ENCODE data around the gene C13orf46. TPM values are rescaled to one million over a fixed set of nuclear protein-coding genes. Genes with fewer than 3 reads are reported as not detected.
A peak's percentile ranks its signal among the peaks of the same experiment; 100 is the strongest.

Gene C13orf46
- total RNA-seq, 3 donors from 2014 or later = 1.1 to 1.5 (median 1.4) TPM

DNA sequence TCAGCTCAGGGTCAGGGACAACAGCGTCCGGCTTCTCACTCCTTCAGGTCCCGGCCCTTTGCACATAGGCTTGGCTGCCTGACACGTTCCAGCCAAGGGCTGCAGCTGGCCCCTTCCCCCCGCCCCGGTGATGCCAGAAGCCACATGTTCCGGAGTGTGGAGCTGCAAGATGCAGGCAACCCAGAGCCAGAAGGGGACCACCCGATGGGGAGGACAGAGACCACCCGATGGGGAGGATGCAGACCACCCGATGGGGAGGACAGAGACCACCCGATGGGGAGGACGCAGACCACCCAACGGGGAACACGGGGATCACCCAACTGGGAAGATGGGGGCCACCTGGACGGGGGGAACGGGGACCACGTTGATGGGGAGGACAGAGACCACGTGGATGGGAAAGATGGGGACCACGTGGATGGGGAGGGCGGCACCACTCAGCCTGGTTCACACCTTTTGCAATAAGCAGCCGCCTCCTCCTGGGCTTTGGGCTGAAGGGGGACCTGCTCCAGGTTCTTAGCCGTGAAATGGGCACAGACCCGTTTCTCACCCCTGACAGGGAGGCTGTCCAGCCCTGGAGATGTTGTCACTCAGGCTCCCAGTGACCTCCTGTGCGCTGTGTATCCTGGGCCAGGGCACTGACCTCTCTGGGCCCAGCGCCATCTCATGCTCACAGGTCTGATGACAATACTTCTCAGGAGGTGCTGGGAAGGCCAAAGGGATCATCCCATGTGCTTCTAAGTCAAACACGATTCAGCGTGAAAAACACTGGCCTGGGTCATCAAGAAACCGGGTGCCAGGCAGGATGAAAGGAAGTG, 34.5 kb downstream of the C13orf46 start:
- no peak for ATAC-seq
- Mint-ChIP-seq H3K4me3 (no peak overlapping the region), H3K4me1 (ENCODE audit: low read depth) (no peaks in the 10 kb centered on the region), H3K9me3 (no peaks in the 10 kb centered on the region), H3K27me3 (ENCODE audit: low read depth) (no peaks in the 10 kb centered on the region), H3K36me3 (ENCODE audit: insufficient read depth) (no peaks in the 10 kb centered on the region)
- DNase-seq = no peak

DNA sequence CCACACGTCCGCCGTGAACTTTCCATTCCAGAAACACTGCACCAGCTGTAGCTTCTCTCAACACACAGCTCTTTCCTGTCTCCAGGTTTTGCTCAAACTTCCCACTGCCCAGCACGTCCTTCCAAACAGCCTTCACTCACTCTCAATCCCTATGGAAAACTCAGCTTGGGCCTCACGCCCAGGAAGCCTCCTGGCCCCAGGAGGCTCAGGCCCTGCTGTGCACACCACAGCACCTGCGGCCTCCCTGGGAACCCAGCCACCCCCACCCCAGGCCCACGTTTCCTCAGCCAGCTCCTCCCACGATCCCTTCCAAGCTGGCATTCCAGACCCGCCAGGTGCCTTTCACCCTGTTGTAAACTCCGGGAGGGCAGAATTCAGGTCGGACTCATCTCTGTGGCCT, 35.2 kb downstream of the C13orf46 start:
- no peaks in the 10 kb centered on the region for H3K9me3 Mint-ChIP-seq
- DNase-seq (no peak), ATAC-seq (no peak)
- peaks cover 2% of the 10 kb centered on the region for H3K27me3 Mint-ChIP-seq (ENCODE audit: low read depth)
- no peaks in the 10 kb centered on the region for H3K4me1 Mint-ChIP-seq (ENCODE audit: low read depth)
- no peaks in the 10 kb centered on the region for H3K36me3 Mint-ChIP-seq (ENCODE audit: insufficient read depth)
- no peak overlapping the region for H3K4me3 Mint-ChIP-seq

DNA sequence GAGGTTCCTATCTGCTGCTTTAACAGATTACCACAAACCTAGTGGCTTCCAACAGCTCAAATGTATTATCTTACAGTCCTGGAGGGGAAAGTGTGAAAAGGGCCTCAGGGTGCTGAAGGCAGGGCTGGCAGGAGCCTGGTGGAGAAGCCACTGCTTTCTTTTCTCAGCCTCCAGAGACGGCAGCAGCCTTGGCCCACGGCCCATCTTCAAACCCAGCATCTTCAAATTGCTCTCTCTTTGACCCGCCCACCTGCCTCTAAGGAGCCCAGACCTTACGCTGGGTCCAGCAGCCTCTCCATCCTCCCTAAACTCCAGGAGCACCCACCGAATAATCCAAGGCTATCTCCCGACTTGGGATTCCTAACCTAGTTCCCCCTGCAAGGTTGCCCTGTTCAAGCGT, 35.6 kb downstream of the C13orf46 start:
- Mint-ChIP-seq H3K9me3 (no peaks in the 10 kb centered on the region), H3K27me3 (ENCODE audit: low read depth) (peaks cover 2% of the 10 kb centered on the region), H3K4me3 (no peak overlapping the region), H3K4me1 (ENCODE audit: low read depth) (no peaks in the 10 kb centered on the region), H3K36me3 (ENCODE audit: insufficient read depth) (no peaks in the 10 kb centered on the region)
- no peak for DNase-seq
- ATAC-seq = no peak

DNA sequence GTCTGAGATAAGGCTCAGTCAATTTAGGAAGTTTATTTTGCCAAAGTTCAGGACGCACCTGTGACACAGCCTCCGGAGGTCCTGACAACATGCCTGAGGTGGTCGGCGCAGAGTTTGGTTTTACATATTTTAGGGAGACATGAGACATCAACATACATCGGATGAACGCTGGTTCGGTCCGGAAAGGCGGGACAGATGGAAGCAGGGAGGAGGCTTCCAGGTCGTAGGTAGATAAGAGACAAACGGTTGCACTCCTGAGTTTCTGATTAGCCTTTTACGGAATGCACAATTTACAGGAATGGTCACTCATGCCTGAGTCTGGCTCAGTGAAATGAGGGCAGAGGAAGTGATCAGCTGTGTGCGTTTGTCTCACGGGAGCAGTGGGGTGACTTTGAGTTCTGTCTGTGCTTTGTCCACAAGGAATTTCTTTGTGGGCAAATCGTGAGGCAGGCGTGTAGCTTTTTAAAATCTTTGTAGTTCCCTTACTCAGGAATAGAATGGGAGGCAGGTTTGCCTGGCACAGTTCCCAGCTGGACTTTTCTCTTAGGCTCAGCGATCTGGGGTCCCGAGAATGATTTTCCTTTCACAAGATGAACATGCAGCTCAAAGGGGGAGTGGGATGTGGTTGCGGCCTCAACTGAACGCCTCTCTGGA, 36.2 kb downstream of the C13orf46 start:
- no peaks in the 10 kb centered on the region for H3K9me3 Mint-ChIP-seq
- H3K4me1 Mint-ChIP-seq (ENCODE audit: low read depth) = no peaks in the 10 kb centered on the region
- H3K4me3 Mint-ChIP-seq = no peak overlapping the region
- H3K27me3 Mint-ChIP-seq (ENCODE audit: low read depth) = peaks cover 2% of the 10 kb centered on the region
- no peaks in the 10 kb centered on the region for H3K36me3 Mint-ChIP-seq (ENCODE audit: insufficient read depth)
- no peak for DNase-seq
- ATAC-seq = no peak

DNA sequence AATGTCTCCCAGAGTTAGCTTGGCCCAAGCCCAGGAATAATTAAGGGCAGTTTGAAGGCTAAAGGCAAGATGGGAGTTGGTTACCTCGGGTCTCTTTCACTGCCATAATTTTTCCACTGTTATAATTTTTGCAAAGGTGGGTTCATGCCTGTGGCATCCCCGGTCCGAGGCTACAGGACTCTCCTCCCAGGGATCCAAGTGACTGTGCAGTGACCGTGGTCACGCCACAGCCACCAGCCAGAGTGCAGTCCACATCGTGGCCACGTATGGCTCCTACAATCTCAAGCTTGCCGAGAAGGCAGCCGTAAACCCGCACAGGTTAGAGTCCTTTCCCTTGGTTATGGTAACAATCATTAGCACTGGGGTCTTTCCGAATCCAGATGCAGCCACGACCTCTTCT, 36.8 kb downstream of the C13orf46 start:
- Mint-ChIP-seq H3K4me3 (no peak overlapping the region), H3K36me3 (ENCODE audit: insufficient read depth) (no peaks in the 10 kb centered on the region), H3K27me3 (ENCODE audit: low read depth) (peaks cover 2% of the 10 kb centered on the region), H3K4me1 (ENCODE audit: low read depth) (peaks cover 3% of the 10 kb centered on the region), H3K9me3 (no peaks in the 10 kb centered on the region)
- DNase-seq (no peak), ATAC-seq (no peak)

DNA sequence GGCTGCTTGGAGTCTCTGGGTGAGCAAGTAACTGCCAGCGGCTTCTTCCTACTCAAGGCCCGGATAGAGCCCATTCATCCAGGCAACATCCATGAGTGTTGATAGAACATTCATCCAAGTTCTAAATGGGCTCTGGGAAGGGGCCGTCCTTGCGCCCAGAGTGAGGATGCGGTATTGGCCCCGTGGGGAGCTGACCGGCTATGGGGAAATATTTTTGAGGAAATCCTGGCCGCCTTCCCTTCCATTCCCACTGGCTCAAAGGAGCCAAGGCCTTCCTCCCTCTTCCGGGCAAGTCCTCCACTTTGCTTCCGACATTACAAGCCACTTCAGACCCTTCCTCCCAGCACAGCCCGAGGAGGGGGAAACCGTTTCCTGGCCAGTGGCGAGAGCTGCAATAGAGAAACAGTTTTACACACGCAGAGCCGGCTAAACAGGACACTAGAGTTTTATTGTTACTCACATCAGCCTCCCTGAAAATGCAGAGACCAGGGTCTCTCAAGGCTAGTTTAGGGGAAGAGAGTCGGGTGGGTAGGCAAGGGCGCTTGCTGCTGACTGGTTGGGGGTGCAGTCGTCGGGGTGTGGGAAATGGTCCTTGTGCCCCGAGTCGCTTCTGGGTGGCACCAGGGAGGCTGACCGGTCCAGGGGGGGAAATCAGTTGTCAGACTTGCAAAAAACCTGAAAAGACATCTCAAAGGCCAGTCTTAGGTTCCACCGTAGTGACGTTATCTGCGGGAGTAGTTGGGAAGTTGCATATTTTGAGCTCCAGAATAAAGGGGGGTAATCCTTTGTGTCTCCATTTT, 37.5 kb downstream of the C13orf46 start:
- Mint-ChIP-seq H3K27me3 (ENCODE audit: low read depth) (peaks cover 2% of the 10 kb centered on the region), H3K36me3 (ENCODE audit: insufficient read depth) (no peaks in the 10 kb centered on the region), H3K4me1 (ENCODE audit: low read depth) (peaks cover 9% of the 10 kb centered on the region), H3K9me3 (no peaks in the 10 kb centered on the region), H3K4me3 (no peak overlapping the region)
- ATAC-seq (no peak), DNase-seq (no peak)

DNA sequence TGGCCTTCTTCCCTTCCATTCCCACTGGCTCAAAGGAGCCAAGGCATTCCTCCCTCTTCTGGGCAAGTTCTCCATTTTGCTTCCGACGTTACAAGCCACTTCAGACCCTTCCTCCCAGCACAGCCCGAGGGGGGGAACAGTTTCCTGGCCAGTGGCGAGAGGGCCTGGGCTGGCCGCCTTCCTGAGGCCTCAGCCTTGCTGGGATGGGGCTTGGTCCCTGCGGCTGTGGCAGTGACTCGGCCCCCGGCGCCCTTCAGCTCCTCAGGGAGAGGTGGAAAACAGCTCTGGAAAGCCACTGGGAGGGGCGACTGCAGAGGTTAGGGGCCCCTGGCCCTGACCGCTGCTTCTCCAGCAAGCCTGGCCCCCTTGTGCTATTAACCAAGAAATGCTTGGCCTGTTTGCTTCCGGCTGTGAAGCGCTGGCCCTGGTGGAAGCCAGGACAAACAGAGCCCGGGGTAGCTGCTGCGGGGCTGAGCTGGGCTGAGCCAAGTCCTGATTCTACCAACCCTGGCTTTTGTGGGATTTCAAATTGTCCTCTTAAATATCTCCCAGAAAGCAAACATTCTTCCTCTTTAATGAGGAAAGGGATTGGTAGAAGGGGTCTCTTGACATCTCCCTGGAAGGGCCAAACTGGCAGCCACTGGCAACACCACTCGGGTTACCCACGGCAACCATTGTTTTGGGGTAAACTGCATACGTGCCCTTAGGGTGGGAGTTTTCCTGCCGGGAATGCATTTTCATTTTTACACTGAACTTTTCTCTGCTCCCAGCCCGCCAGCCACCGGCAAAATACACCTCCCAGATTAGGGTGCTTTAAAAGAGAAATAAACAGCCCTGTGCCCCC, 38.7 kb downstream of the C13orf46 start:
- Mint-ChIP-seq H3K27me3 (ENCODE audit: low read depth) (peaks cover 2% of the 10 kb centered on the region), H3K4me1 (ENCODE audit: low read depth) (peaks cover 15% of the 10 kb centered on the region), H3K9me3 (no peaks in the 10 kb centered on the region), H3K36me3 (ENCODE audit: insufficient read depth) (no peaks in the 10 kb centered on the region), H3K4me3 (no peak overlapping the region)
- DNase-seq (no peak), ATAC-seq (no peak)

DNA sequence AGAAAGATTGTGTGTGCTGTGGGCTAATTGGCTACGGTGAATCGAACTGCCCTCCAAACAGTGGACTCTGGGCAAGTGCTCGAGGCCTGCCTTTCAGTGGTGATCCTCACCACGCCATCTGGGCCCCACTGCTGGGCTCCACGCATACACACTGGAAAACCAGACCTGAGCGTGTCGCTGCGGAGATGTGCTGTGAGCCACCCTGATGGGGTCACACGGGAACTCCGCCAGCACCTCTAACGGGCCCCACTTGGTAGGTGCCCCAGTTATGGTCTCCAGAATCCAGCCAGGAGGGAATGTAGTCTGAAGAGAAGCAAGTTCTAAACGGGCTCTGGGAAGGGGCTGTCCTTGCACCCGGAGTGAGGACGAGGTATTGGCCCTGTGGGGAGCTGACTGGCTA, 39.3 kb downstream of the C13orf46 start:
- Mint-ChIP-seq H3K36me3 (ENCODE audit: insufficient read depth) (no peaks in the 10 kb centered on the region), H3K9me3 (no peaks in the 10 kb centered on the region), H3K4me3 (no peak overlapping the region), H3K4me1 (ENCODE audit: low read depth) (peaks cover 15% of the 10 kb centered on the region), H3K27me3 (ENCODE audit: low read depth) (peaks cover 6% of the 10 kb centered on the region)
- ATAC-seq = no peak
- no peak for DNase-seq

DNA sequence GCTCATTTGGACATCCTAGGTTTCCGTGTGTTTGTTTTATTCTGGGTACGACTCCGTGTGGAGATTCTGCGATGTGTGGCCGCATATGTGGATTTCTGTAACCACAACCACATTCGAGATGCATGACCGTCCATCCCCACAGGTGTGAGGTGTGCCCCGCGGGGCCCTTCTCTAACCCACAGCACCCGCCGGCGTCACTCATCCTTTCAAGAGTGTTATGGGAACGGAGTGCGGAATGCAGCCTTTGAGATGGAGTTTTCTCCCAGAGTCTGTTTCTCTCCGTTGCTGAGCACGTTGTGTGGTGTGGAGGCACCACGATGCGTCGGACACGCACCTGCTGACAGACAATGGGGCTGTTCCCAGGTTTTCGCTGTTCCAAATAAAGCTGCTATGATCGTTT, 40.0 kb downstream of the C13orf46 start:
- Mint-ChIP-seq H3K4me3 (no peak overlapping the region), H3K27me3 (ENCODE audit: low read depth) (peaks cover 6% of the 10 kb centered on the region), H3K9me3 (no peaks in the 10 kb centered on the region), H3K4me1 (ENCODE audit: low read depth) (peaks cover 15% of the 10 kb centered on the region), H3K36me3 (ENCODE audit: insufficient read depth) (no peaks in the 10 kb centered on the region)
- DNase-seq (no peak), ATAC-seq (no peak)

DNA sequence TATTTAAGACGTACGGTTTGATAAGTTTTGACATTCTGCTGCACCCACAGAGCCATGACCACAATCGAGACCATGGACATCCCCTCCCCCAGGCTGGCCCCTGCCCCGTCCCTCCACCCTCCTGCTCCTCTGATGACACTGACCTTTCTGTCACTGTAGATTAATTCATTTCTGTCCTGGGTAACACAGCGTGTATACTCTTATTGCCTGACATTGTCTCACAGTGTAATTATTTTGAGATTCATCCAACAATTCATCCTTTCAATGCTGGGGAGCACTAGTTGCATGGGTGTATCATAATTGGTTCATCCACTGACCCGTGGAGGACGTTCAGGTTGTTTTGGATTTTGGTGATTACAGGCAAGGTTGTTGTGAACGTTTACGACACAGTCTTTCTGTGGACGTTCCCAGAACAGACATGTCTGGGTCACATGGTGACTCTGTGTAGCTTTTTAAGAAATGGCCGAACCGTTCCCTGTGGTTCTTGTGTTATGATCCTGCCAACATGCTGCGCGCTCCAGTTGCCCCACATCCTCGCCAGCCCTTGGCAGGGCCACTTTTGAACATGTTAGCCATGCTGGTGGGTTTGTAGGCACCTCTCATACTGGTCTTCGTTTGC, 41.9 kb downstream of the C13orf46 start:
- ATAC-seq (no peak), DNase-seq (no peak)
- Mint-ChIP-seq H3K9me3 (no peaks in the 10 kb centered on the region), H3K36me3 (ENCODE audit: insufficient read depth) (no peaks in the 10 kb centered on the region), H3K27me3 (ENCODE audit: low read depth) (peaks cover 10% of the 10 kb centered on the region), H3K4me3 (no peak overlapping the region), H3K4me1 (ENCODE audit: low read depth) (peaks cover 15% of the 10 kb centered on the region)

DNA sequence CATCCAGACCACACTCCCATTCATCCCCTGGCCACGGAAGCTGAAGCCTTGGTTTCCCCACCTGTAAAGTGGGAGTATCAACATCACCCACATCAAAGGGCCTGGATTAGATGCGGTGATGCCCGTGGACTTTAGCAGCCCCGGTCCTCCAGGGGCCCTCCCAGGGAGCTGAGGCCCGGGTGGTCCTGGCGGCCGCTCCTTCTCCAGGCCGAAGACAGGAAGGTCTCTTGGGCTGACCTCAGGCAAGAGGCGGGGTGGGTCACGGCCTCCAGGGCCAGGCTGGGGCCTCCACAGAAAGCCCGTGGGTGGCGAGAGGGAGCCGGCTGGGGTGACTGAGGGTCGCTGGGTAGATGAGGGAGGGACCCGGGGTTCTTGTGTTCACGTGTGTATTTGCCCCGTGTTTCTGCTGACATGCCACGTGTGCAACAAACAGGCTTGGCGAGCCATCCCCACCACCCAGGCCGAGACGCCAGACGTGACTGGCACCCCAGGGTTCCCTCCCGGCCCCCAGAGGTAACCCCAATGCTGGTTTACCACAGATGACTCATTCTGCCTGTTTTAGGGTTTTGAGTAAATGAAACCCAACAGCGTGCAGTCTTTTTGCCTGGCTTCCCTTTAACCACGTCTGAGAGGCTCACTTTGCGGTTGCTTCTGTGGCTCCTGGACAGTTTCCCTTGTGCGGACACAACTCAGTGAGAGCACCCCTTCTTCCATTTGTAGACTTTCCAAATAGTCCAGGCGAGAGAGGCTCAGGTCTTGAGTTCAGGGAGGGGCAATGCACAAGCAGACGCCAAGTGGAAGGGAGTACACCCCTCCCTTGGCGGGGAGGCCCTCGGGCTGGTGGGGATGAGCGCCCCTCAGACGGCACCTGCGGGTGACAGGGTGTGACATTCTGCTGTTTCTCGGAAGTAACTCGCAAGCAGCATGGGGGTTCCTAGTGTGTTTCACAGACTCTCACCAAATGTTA, 42.9 kb downstream of the C13orf46 start:
- Mint-ChIP-seq H3K27me3 (ENCODE audit: low read depth) (peaks cover 10% of the 10 kb centered on the region), H3K4me1 (ENCODE audit: low read depth) (peaks cover 15% of the 10 kb centered on the region), H3K4me3 (no peak overlapping the region), H3K36me3 (ENCODE audit: insufficient read depth) (no peaks in the 10 kb centered on the region), H3K9me3 (no peaks in the 10 kb centered on the region)
- ATAC-seq (peak; percentile 79 to 88), DNase-seq (peak; percentile 44)

DNA sequence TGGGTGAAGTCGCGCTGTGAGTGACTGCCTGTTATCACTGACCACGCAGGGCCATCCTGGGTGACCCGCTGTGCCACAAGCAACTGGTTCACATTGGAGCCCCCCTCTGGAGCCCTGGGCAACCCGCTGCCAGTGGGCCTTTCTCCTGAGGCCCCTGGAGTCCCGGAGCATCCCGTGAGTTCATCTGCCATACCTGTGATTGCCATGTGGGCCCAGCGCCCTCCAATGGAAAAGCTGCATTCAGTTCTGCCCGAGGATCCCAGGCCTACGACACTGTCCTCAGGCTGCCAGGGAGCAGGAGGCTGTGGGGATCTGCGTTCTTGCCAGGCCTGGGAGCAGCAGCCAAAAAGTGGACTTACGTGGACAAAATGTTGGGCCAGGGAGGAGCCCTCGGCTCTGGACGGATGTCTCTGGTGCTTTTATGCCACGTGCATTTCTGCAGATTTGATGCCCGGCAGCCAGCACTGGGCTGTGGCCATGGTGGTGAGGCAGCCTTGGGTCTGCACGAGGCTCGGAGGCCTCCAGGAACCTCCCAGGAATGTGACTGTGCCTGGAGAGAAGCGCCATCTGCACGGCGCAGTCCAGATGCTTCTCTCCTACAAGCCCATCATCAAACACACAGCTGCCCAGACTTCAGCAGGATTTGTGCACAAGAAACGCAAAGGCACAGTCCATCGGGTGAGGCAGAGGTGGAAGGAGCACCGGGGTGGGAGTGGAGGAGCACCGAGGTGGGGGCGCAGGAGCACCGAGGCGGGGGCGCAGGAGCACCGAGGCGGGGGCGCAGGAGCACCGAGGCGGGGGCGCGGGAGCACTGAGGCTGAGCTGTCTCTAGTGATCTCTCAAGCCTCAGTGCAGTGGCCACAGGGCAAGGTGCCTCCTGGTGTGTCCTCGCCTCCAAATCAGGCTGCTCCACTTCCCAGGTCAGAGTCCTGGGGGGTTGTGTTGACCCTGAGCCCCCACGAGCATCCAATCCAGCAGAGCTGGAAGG, 44.0 kb downstream of the C13orf46 start:
- ATAC-seq = no peak
- DNase-seq = no peak
- Mint-ChIP-seq H3K27me3 (ENCODE audit: low read depth) (peaks cover 10% of the 10 kb centered on the region), H3K9me3 (no peaks in the 10 kb centered on the region), H3K4me3 (no peak overlapping the region), H3K36me3 (ENCODE audit: insufficient read depth) (no peaks in the 10 kb centered on the region), H3K4me1 (ENCODE audit: low read depth) (peaks cover 15% of the 10 kb centered on the region)
